ENCODE measurements around the gene GBA2.

GBA2 gene

DNA sequence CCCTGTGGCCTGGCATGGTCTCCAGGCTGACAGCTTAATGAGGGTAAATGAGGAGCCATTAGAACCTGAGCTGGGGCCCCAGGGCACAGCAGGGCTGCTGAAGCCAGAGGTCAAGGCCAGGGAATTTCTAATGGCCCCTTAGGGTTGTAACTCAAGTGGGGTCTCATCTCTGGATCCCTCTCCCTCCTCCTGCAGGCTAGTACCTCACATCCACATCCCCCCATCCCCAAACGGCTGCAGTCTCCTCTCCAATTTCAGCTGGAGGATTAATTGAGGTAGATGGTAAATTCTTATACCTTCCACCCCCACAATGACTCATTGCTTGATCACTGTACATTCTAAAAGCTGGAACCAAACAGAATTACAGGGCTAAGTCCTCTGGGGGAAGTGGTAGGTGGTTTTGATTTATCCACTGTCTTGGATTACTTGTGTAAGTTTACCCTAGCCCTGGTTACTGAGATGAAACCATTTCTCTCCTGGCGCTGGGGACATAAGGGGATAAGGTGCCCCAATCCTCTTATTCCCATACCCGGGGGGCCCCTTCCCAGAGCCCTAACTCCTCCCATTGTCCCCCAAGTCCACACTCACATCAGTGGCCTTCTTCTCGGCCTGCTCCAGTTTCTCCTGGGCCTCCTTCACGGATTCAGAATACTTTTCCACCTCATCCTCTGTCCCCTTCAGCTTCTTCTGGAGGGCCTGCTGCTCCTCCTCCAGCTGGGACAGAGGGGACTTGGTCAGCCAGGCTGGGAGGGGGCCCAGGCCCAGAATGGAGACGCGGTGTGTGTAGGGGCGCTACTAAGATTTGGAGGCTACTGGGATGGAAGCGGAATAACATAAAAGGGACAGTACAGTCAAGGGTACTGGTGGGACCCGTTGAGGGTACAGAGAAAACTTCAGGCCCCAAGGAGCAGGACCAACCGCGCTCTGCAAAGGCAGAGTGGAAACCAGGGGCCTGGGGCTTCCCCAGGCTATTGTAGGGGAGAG, 60.2 kb downstream of the GBA2 start:
- no peak for DNase-seq

DNA sequence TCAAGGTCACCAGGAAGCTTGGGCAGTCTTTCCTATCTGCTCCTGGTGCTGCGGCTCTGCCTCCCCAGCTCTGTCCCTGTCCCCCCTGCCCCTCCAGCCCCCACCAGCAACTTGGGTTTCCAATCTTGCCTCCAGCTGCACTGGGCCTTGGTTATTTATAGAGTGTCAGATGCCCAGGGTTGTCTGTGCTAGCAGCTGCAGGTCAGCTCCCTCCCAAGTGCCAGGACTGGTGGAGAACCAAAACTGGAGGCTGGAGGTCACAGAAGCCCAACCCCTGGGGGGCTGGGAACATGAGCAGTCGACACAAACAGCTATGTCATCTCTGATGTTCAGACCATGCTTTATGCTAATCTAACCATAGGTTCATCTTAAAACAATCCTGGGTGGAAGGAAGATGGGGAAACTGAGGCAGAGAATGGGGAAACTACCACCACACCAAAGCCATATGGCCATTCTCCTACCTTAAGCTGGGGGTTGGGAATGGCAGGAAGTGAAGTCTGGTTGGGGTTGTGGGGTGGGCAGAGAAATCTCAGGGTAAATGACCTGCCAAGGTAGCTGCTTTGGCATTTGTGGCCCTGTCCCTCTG, 61.0 kb downstream of the GBA2 start:
- no peak for DNase-seq

DNA sequence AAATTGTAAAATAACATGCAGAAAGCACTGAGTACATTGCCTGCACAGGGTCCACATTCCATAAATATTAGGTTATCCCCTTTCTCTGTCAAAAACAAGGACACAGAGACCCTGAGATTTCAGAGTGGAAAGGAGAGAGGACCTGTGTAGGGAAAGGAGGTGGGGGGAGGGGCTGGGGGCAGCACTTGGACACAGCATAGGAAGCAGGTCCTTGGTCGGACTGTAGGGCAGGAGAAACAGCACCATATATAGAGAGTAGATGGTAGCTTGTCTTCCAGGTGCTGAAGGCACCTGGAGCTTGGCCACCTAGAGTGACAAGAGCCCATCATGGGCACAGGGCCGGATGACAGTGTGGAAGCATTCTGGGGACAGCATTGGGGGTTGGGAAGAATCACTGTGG, 61.7 kb downstream of the GBA2 start:
- DNase-seq: no peak

Measured in activated CD4-positive, CD25-positive, alpha-beta regulatory T cell (primary cell).